ENCODE measurements around the gene IGFL2. TPM values are rescaled to one million over a fixed set of nuclear protein-coding genes. Genes with fewer than 3 reads are reported as not detected.

IGFL2 gene
- total RNA-seq, 1 experiment from 2014 or later = not detected

DNA sequence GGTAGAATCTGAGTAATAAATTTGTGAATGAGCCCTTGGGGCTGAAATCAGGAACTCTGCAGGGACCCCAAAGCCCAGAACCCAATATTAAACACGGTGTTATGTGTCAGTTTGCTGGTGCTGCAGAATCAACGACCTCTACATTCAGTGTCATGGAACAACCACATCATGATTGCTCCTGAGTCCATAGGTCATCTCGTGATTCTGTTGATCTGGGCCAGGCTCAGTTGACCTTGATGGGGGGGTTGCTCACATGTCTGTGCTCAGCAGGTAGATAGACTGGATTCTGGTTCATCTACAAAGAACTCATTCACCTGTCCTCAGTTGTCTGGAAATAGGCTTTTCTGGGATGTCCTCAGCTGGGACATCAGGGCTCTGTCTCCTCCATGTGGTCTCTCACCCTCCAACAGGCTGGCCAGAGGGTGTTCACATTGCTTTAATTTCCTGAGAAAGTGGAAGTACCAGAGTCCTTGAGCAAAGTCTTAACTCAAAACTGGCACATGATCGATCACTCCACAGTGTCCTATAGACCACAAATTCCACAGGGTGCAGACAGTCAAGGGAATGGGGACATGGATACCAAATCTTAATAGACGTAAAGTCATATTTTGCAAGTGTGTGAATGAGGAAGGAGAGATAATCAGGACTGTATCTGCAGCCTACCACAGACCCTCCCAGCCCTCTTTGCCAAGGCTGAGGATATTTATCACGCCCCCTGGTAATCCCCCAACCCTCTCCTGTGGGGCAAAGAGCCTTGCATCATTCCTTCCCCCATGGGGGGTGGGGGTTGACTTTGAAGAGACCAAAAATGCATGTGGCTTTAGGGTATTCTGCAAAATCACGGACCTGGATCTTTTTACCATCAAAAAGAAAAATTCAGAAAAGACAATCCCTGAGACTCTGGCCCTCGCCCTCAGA is 42.2 kb downstream of the IGFL2 start:
- TF ChIP-seq TCF7L2 (IDR thresholded peaks at IDR 0.05; ENCODE audit: low read depth, low read length) (no peak), POLR2AphosphoS5 (IDR thresholded peaks at IDR 0.05; ENCODE audit: low read depth, low read length) (no peak), SIN3A (IDR thresholded peaks at IDR 0.05; ENCODE audit: borderline replicate concordance, insufficient read depth, low read depth, low read length) (no peak), REST (IDR thresholded peaks at IDR 0.05; ENCODE audit: insufficient read depth in 1 of 2, low read depth in 2 of 2, low read length in 1 of 2) (no peak), CTCF (IDR thresholded peaks at IDR 0.05) (no peak)
- ChIA-PET CTCF (interaction anchor here (0.6 kb wide), 3 partner anchors 66 to 420 kb away, joined by 3 to 4 read pairs (median 3); no protein-coding TSS in a partner anchor), POLR2A (no interaction called here)
- H3K36me3 ChIP-seq (ENCODE audit: control insufficient read depth, insufficient read depth, low read length) = no peaks in the 10 kb centered on the region
- intact Hi-C loops (cut with micrococcal nuclease; ENCODE audit: unreplicated experiment) (loop anchor here (2.0 kb wide), 1 partner anchor 107 kb away; no protein-coding TSS in a partner anchor), in situ Hi-C loops (cut with HindIII; ENCODE audit: low pct_unique_long_range_greater_than_20kb, low sequenced_read_pairs) (no loop called here)
- BruUV-seq (replicated peaks) = no TSS peak
- no peaks in the 10 kb centered on the region; the same call in 1 of the 2 replicates for H3K4me1 ChIP-seq (ENCODE audit: control insufficient read depth, insufficient read depth, low read length)
- DNase-seq (ENCODE audit: low read depth, low spot score) = no peak
- H3K9me3 ChIP-seq (ENCODE audit: control insufficient read depth, insufficient read depth, low read depth, low read length) = no peaks in the 10 kb centered on the region
- H3K27ac ChIP-seq (ENCODE audit: low read length) = no peak overlapping the region
- H3K4me3 ChIP-seq (ENCODE audit: low read depth in 2 of 2, low read length in 2 of 2) = no peak overlapping the region
- no peaks in the 10 kb centered on the region; the same call in 1 of the 2 replicates for H3K27me3 ChIP-seq (ENCODE audit: control insufficient read depth, insufficient read depth, low read length)
- no peak for ATAC-seq

- POLR2A ChIA-PET = no interaction called here
- no peak for DNase-seq (ENCODE audit: low read depth, low spot score)
- CTCF ChIA-PET = interaction anchor here (0.6 kb wide), 1 partner anchor 90 kb away, joined by 11 read pairs; no protein-coding TSS in a partner anchor
- Histone ChIP-seq H3K27ac (ENCODE audit: low read length) (no peak overlapping the region), H3K27me3 (ENCODE audit: control insufficient read depth, insufficient read depth, low read length) (no peaks in the 10 kb centered on the region; the same call in 1 of the 2 replicates), H3K4me1 (ENCODE audit: control insufficient read depth, insufficient read depth, low read length) (no peaks in the 10 kb centered on the region; the same call in 1 of the 2 replicates), H3K9me3 (ENCODE audit: control insufficient read depth, insufficient read depth, low read depth, low read length) (no peaks in the 10 kb centered on the region), H3K36me3 (ENCODE audit: control insufficient read depth, insufficient read depth, low read length) (no peaks in the 10 kb centered on the region), H3K4me3 (ENCODE audit: low read depth in 2 of 2, low read length in 2 of 2) (no peak overlapping the region)
- ATAC-seq = no peak
- in situ Hi-C loops (cut with HindIII; ENCODE audit: low pct_unique_long_range_greater_than_20kb, low sequenced_read_pairs) (no loop called here), intact Hi-C loops (cut with micrococcal nuclease; ENCODE audit: unreplicated experiment) (no loop called here)
- TF ChIP-seq REST (IDR thresholded peaks at IDR 0.05; ENCODE audit: insufficient read depth in 1 of 2, low read depth in 2 of 2, low read length in 1 of 2) (no peak), TCF7L2 (IDR thresholded peaks at IDR 0.05; ENCODE audit: low read depth, low read length) (no peak), SIN3A (IDR thresholded peaks at IDR 0.05; ENCODE audit: borderline replicate concordance, insufficient read depth, low read depth, low read length) (no peak), CTCF (IDR thresholded peaks at IDR 0.05) (no peak), POLR2AphosphoS5 (IDR thresholded peaks at IDR 0.05; ENCODE audit: low read depth, low read length) (no peak)
- BruUV-seq (replicated peaks) = no TSS peak
Measured at GRCh38 chr19:46191356-46191755, 43.3 kb downstream of the IGFL2 start.

Measured in Panc1 (cell line).